ENCODE measurements around the gene GUCY1A1.

Gene GUCY1A1

GRCh38 chr4:155665054-155665453 is 1.6 kb upstream of the GUCY1A1 start:
- no peaks in the 10 kb centered on the region for H3K79me1 ChIP-seq (ENCODE audit: low read length)
- H3K4ac ChIP-seq (ENCODE audit: low read depth, low read length): no peak overlapping the region
- H2BK120ac ChIP-seq (ENCODE audit: low read depth, low read length): no peak overlapping the region
- no peak overlapping the region for H3K27ac ChIP-seq (ENCODE audit: low read depth, low read length)
- no peak overlapping the region for H3K18ac ChIP-seq (ENCODE audit: low read length)
- no peak overlapping the region for H4K8ac ChIP-seq (ENCODE audit: low read depth, low read length)
- H3K4me3 ChIP-seq (ENCODE audit: low read length): no peak overlapping the region
- H3K9ac ChIP-seq (ENCODE audit: low read length): no peak overlapping the region
- H3K56ac ChIP-seq (ENCODE audit: low read length): no peak overlapping the region
- H4K5ac ChIP-seq (ENCODE audit: low read length): no peak overlapping the region
- H3K4me1 ChIP-seq (ENCODE audit: control insufficient read depth, low read depth, low read length): peaks cover 4% of the 10 kb centered on the region
- no peak overlapping the region for H2BK5ac ChIP-seq (ENCODE audit: low read length)
- DNase-seq: no peak
- H3K23ac ChIP-seq (ENCODE audit: low read length): no peak overlapping the region
- no peaks in the 10 kb centered on the region for H3K79me2 ChIP-seq (ENCODE audit: control insufficient read depth, insufficient read depth, low read length)
- WGBS (ENCODE audit: extremely low coverage, insufficient coverage, low lambda C conversion rate): no CpG with 5 or more reads among the region's 2 CpGs
- H3K27me3 ChIP-seq (ENCODE audit: insufficient read depth, low read length, poor library complexity): peaks cover 2% of the 10 kb centered on the region
- H2BK15ac ChIP-seq (replicated peaks; ENCODE audit: low read depth): no peak overlapping the region
- no peak overlapping the region for H3K4me2 ChIP-seq (ENCODE audit: low read length)
- no peak overlapping the region for H2AK5ac ChIP-seq (ENCODE audit: low read length)
- no peaks in the 10 kb centered on the region for H3K36me3 ChIP-seq (ENCODE audit: control insufficient read depth, insufficient read depth, low read length)

DNA sequence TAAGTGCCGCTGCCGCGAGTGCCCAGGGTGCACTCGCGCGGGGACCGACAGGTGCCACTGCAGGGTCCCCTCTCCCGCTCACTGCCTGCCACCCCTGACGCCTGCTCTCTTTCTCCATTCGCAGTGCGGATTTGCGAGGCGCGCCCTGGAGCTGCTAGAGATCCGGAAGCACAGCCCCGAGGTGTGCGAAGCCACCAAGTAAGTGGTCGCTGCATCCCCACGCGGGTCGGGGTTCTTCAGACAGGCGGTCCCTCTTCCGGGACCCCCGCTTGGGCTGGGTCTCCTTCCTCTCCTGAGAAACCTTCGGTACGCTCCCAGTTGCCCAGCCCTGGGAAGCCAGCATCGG is 547 bp downstream of the GUCY1A1 start:
- no peak overlapping the region for H2BK5ac ChIP-seq (ENCODE audit: low read length)
- H3K23ac ChIP-seq (ENCODE audit: low read length): no peak overlapping the region
- no peaks in the 10 kb centered on the region for H3K79me1 ChIP-seq (ENCODE audit: low read length)
- H3K79me2 ChIP-seq (ENCODE audit: control insufficient read depth, insufficient read depth, low read length): no peaks in the 10 kb centered on the region
- H3K36me3 ChIP-seq (ENCODE audit: control insufficient read depth, insufficient read depth, low read length): no peaks in the 10 kb centered on the region
- peak overlapping the region; percentile 26 for H3K4me2 ChIP-seq (ENCODE audit: low read length)
- no peak overlapping the region for H3K27ac ChIP-seq (ENCODE audit: low read depth, low read length)
- no peak overlapping the region for H4K5ac ChIP-seq (ENCODE audit: low read length)
- no peak overlapping the region for H3K4ac ChIP-seq (ENCODE audit: low read depth, low read length)
- H3K4me1 ChIP-seq (ENCODE audit: control insufficient read depth, low read depth, low read length): peaks cover 4% of the 10 kb centered on the region
- no peak overlapping the region for H3K18ac ChIP-seq (ENCODE audit: low read length)
- peak; percentile 40 for DNase-seq
- peak overlapping the region; percentile 17 for H3K9ac ChIP-seq (ENCODE audit: low read length)
- no CpG with 5 or more reads among the region's 27 CpGs for WGBS (ENCODE audit: extremely low coverage, insufficient coverage, low lambda C conversion rate)
- H3K56ac ChIP-seq (ENCODE audit: low read length): peak overlapping the region; percentile 50
- no peak overlapping the region for H4K8ac ChIP-seq (ENCODE audit: low read depth, low read length)
- H2BK120ac ChIP-seq (ENCODE audit: low read depth, low read length): no peak overlapping the region
- peak overlapping the region; percentile 17 for H3K4me3 ChIP-seq (ENCODE audit: low read length)
- H3K27me3 ChIP-seq (ENCODE audit: insufficient read depth, low read length, poor library complexity): peaks cover 2% of the 10 kb centered on the region
- H2BK15ac ChIP-seq (replicated peaks; ENCODE audit: low read depth): no peak overlapping the region
- H2AK5ac ChIP-seq (ENCODE audit: low read length): no peak overlapping the region

GRCh38 chr4:155667568-155668511 is 1.2 kb downstream of the GUCY1A1 start:
- Histone ChIP-seq H3K79me2 (ENCODE audit: control insufficient read depth, insufficient read depth, low read length) (no peaks in the 10 kb centered on the region), H3K36me3 (ENCODE audit: control insufficient read depth, insufficient read depth, low read length) (no peaks in the 10 kb centered on the region), H2AK5ac (ENCODE audit: low read length) (no peak overlapping the region), H2BK120ac (ENCODE audit: low read depth, low read length) (no peak overlapping the region), H3K18ac (ENCODE audit: low read length) (no peak overlapping the region), H3K23ac (ENCODE audit: low read length) (no peak overlapping the region), H3K79me1 (ENCODE audit: low read length) (no peaks in the 10 kb centered on the region), H3K4ac (ENCODE audit: low read depth, low read length) (no peak overlapping the region), H3K27ac (ENCODE audit: low read depth, low read length) (no peak overlapping the region), H3K56ac (ENCODE audit: low read length) (peak overlapping the region; percentile 4), H2BK5ac (ENCODE audit: low read length) (no peak overlapping the region), H3K4me3 (ENCODE audit: low read length) (no peak overlapping the region), H4K8ac (ENCODE audit: low read depth, low read length) (no peak overlapping the region), H3K27me3 (ENCODE audit: insufficient read depth, low read length, poor library complexity) (peaks cover 2% of the 10 kb centered on the region), H3K9ac (ENCODE audit: low read length) (peak overlapping the region; percentile 53), H3K4me2 (ENCODE audit: low read length) (peak overlapping the region; percentile 26), H4K5ac (ENCODE audit: low read length) (no peak overlapping the region), H3K4me1 (ENCODE audit: control insufficient read depth, low read depth, low read length) (peaks cover 4% of the 10 kb centered on the region), H2BK15ac (replicated peaks; ENCODE audit: low read depth) (no peak overlapping the region)
- no CpG with 5 or more reads among the region's 71 CpGs for WGBS (ENCODE audit: extremely low coverage, insufficient coverage, low lambda C conversion rate)
- peak; percentile 23 for DNase-seq

DNA sequence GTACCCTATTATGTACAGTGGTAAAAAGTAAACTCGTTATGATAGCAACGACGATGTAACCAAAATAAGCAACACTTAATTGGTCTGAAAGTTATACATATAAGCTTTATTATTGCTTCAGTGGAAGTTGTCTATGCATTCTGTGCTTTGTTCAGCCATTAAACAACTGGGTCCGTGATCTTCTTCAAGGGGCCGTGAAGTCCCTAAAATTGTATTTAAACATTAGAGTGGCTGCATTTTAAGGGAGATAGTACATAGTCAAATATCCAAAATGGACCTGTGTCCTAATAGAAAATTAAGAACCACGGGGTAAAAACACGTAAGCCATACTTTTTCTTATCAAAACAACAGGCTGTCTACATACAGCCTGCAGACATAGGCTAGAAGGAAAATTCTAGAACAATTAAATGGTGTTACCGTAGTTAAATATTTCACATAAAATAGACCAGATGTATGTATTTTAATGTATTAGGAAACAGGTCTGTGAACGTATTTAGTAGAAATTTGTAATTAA is 2.1 kb downstream of the GUCY1A1 start:
- H4K5ac ChIP-seq (ENCODE audit: low read length): no peak overlapping the region
- H3K27ac ChIP-seq (ENCODE audit: low read depth, low read length): no peak overlapping the region
- H3K56ac ChIP-seq (ENCODE audit: low read length): no peak overlapping the region
- no peak overlapping the region for H2BK15ac ChIP-seq (replicated peaks; ENCODE audit: low read depth)
- no peak overlapping the region for H3K4ac ChIP-seq (ENCODE audit: low read depth, low read length)
- H2BK120ac ChIP-seq (ENCODE audit: low read depth, low read length): no peak overlapping the region
- no peak overlapping the region for H3K9ac ChIP-seq (ENCODE audit: low read length)
- H3K4me1 ChIP-seq (ENCODE audit: control insufficient read depth, low read depth, low read length): peaks cover 4% of the 10 kb centered on the region
- H3K4me3 ChIP-seq (ENCODE audit: low read length): no peak overlapping the region
- no peak overlapping the region for H2BK5ac ChIP-seq (ENCODE audit: low read length)
- no peaks in the 10 kb centered on the region for H3K36me3 ChIP-seq (ENCODE audit: control insufficient read depth, insufficient read depth, low read length)
- H2AK5ac ChIP-seq (ENCODE audit: low read length): no peak overlapping the region
- H4K8ac ChIP-seq (ENCODE audit: low read depth, low read length): no peak overlapping the region
- no peaks in the 10 kb centered on the region for H3K79me2 ChIP-seq (ENCODE audit: control insufficient read depth, insufficient read depth, low read length)
- H3K79me1 ChIP-seq (ENCODE audit: low read length): no peaks in the 10 kb centered on the region
- WGBS (ENCODE audit: extremely low coverage, insufficient coverage, low lambda C conversion rate): 100% methylated on average over 1 of the region's 9 CpGs
- H3K27me3 ChIP-seq (ENCODE audit: insufficient read depth, low read length, poor library complexity): peaks cover 2% of the 10 kb centered on the region
- no peak overlapping the region for H3K23ac ChIP-seq (ENCODE audit: low read length)
- no peak for DNase-seq
- H3K18ac ChIP-seq (ENCODE audit: low read length): no peak overlapping the region
- H3K4me2 ChIP-seq (ENCODE audit: low read length): no peak overlapping the region

GRCh38 chr4:155672342-155672741 is 5.7 kb downstream of the GUCY1A1 start:
- Histone ChIP-seq H2BK120ac (ENCODE audit: low read depth, low read length) (no peak overlapping the region), H3K18ac (ENCODE audit: low read length) (no peak overlapping the region), H3K56ac (ENCODE audit: low read length) (no peak overlapping the region), H3K27ac (ENCODE audit: low read depth, low read length) (no peak overlapping the region), H3K23ac (ENCODE audit: low read length) (no peak overlapping the region), H2BK5ac (ENCODE audit: low read length) (no peak overlapping the region), H3K36me3 (ENCODE audit: control insufficient read depth, insufficient read depth, low read length) (no peaks in the 10 kb centered on the region), H4K5ac (ENCODE audit: low read length) (no peak overlapping the region), H3K4ac (ENCODE audit: low read depth, low read length) (no peak overlapping the region), H3K79me2 (ENCODE audit: control insufficient read depth, insufficient read depth, low read length) (no peaks in the 10 kb centered on the region), H3K79me1 (ENCODE audit: low read length) (no peaks in the 10 kb centered on the region), H4K8ac (ENCODE audit: low read depth, low read length) (no peak overlapping the region), H2AK5ac (ENCODE audit: low read length) (no peak overlapping the region), H3K4me1 (ENCODE audit: control insufficient read depth, low read depth, low read length) (peaks cover 3% of the 10 kb centered on the region), H3K9ac (ENCODE audit: low read length) (no peak overlapping the region), H3K4me2 (ENCODE audit: low read length) (no peak overlapping the region), H3K4me3 (ENCODE audit: low read length) (no peak overlapping the region), H2BK15ac (replicated peaks; ENCODE audit: low read depth) (no peak overlapping the region), H3K27me3 (ENCODE audit: insufficient read depth, low read length, poor library complexity) (no peaks in the 10 kb centered on the region)
- DNase-seq: peak; percentile 63
- no CpG with 5 or more reads among the region's 2 CpGs for WGBS (ENCODE audit: extremely low coverage, insufficient coverage, low lambda C conversion rate)
